Gastrocnemius medialis (tissue), 4 donors: ENCODE results near the gene PAK6. TPM values are rescaled to one million over a fixed set of nuclear protein-coding genes. Genes with fewer than 3 reads are reported as not detected.

ENCODE experiments used
- ATAC-seq, 2 donors: fragments of 150-250 bp; one replicate each; pipeline ENCODE4 v1.9.1; 2016
- DNase-seq, 2 donors: peaks; one replicate each; pipeline ENCODE4 v3.0.0-alpha.2; 2019
- H3K27ac ChIP-seq, 4 donors: fragments of 200-600 bp; sonication (generic); 1 replicate in 1 of 4; 2 replicates in 3 of 4; pipeline ENCODE4 v1.5.1; 2016 to 2018; ENCODE audit warnings: mild to moderate bottlenecking in 2 of 4, moderate library complexity in 1 of 4
- H3K27me3 ChIP-seq, 3 donors: fragments of 200-600 bp; sonication (generic) in 2 of 3; 1 replicate in 1 of 3; 2 replicates in 2 of 3; pipeline versions ENCODE4 v1.5.1 to v1.6.0; 2016 to 2019; ENCODE audit warnings: mild to moderate bottlenecking in 1 of 3, moderate library complexity in 1 of 3
- H3K36me3 ChIP-seq, 2 donors: fragments of 200-600 bp; sonication (generic) in 1 of 2; one replicate each; pipeline ENCODE4 v1.5.1; 2017 to 2018
- H3K4me1 ChIP-seq, 2 donors: fragments of 200-600 bp; sonication (generic) in 1 of 2; one replicate each; pipeline ENCODE4 v1.5.1; 2016 to 2017; ENCODE audit warnings: mild to moderate bottlenecking in 2 of 2
- H3K4me3 ChIP-seq, 4 donors: fragments of 200-600 bp; sonication (generic) in 3 of 4; 1 replicate in 1 of 4; 2 replicates in 3 of 4; pipeline ENCODE4 v1.5.1; 2016 to 2019; ENCODE audit warnings: mild to moderate bottlenecking in 2 of 4
- H3K9me3 ChIP-seq, 3 donors: fragments of 200-600 bp; sonication (generic) in 2 of 3; 1 replicate in 1 of 3; 2 replicates in 2 of 3; pipeline ENCODE4 v1.5.1; 2016 to 2019
- CTCF ChIP-seq, 5 experiments: fragments of 450-650 bp in 3 of 5; fragments of 200-600 bp in 2 of 5; sonication (generic) in 2 of 5; IDR thresholded peaks in 4 of 5; conservative IDR thresholded peaks in 1 of 5; 1 replicate in 4 of 5; 2 replicates in 1 of 5; pipeline ENCODE4 v1.5.1; 2016 to 2019; ENCODE audit warnings: antibody characterized with exemption in 5 of 5, mild to moderate bottlenecking in 3 of 5, moderate library complexity in 3 of 5
- POLR2A ChIP-seq, 2 donors: fragments of 450-650 bp; IDR thresholded peaks; one replicate each; pipeline ENCODE4 v1.6.1; 2017; ENCODE audit warnings: antibody characterized with exemption in 2 of 2, mild to moderate bottlenecking in 2 of 2, moderate library complexity in 2 of 2
- in situ Hi-C, 4 donors: fragments of 200-750 bp; cut with MboI; loops; one replicate each; pipeline versions ENCODE4 v1.15.0 to v1.8.0; 2017; ENCODE audit warnings: low sequenced_read_pairs in 4 of 4
- intact Hi-C: fragments of 100-400 bp; cut with DNase I; formaldehyde crosslinking; loops from one replicate; pipeline ENCODE4 v1.15.1; 2023; ENCODE audit warnings: low total_unique reads
- total RNA-seq, 4 donors: library from RNA; depleted of rRNA; stranded (reverse); fragments of >200 nt; gene quantifications; one replicate each; pipeline versions ENCODE4 v1.1.0 to v1.2.3, GENCODE V29; 2016

Gene PAK6
- total RNA-seq, 4 donors from 2014 or later = 1.4 to 2.2 (median 1.5) TPM; not detected in 1

- in situ Hi-C loops = no loop called here
Observed at GRCh38 chr15:40245666-40246450, 7.0 kb downstream of the PAK6 start.

GRCh38 chr15:40246496-40247280, 7.8 kb downstream of the PAK6 start:
- ATAC-seq = no peak

More at GRCh38 chr15:40245666-40246450, 7.0 kb downstream of the PAK6 start:
- no peak overlapping the region for H3K27ac ChIP-seq
- H3K4me1 ChIP-seq = no peaks in the 10 kb centered on the region
- intact Hi-C loops = no loop called here
- TF ChIP-seq POLR2A (IDR thresholded peaks at IDR 0.05) = no peak
- no peak for TF ChIP-seq CTCF (IDR thresholded peaks at IDR 0.05 in 4 of 5, conservative IDR thresholded peaks at IDR 0.05 in 1 of 5)
- H3K27me3 ChIP-seq = peaks cover 0 to 3% (median 0%) of the 10 kb centered on the region in 3 donors
- ATAC-seq (no peak), DNase-seq (no peak)
- H3K4me3 ChIP-seq = no peak overlapping the region
- no peaks in the 10 kb centered on the region for H3K36me3 ChIP-seq
- no peaks in the 10 kb centered on the region for H3K9me3 ChIP-seq

GRCh38 chr15:40247406-40247971, 8.6 kb downstream of the PAK6 start:
- DNase-seq (no peak), ATAC-seq (no peak)
- H3K27me3 ChIP-seq = no peaks in the 10 kb centered on the region
- no peaks in the 10 kb centered on the region for H3K4me1 ChIP-seq
- H3K9me3 ChIP-seq = no peaks in the 10 kb centered on the region
- TF ChIP-seq CTCF (IDR thresholded peaks at IDR 0.05 in 4 of 5, conservative IDR thresholded peaks at IDR 0.05 in 1 of 5) = no peak
- TF ChIP-seq POLR2A (IDR thresholded peaks at IDR 0.05) = no peak
- H3K4me3 ChIP-seq = no peak overlapping the region
- H3K36me3 ChIP-seq = no peaks in the 10 kb centered on the region
- in situ Hi-C loops (no loop called here), intact Hi-C loops (no loop called here)
- no peak overlapping the region for H3K27ac ChIP-seq

More at GRCh38 chr15:40246496-40247280, 7.8 kb downstream of the PAK6 start:
- H3K36me3 ChIP-seq = no peaks in the 10 kb centered on the region
- H3K27me3 ChIP-seq = no peaks in the 10 kb centered on the region
- no peak for TF ChIP-seq POLR2A (IDR thresholded peaks at IDR 0.05)
- TF ChIP-seq CTCF (IDR thresholded peaks at IDR 0.05 in 4 of 5, conservative IDR thresholded peaks at IDR 0.05 in 1 of 5) = no peak
- DNase-seq = no peak
- no peak overlapping the region for H3K27ac ChIP-seq
- H3K4me1 ChIP-seq = no peaks in the 10 kb centered on the region
- in situ Hi-C loops = no loop called here
- intact Hi-C loops = no loop called here
- H3K9me3 ChIP-seq = no peaks in the 10 kb centered on the region
- H3K4me3 ChIP-seq = no peak overlapping the region

GRCh38 chr15:40248006-40248783, 9.3 kb downstream of the PAK6 start:
- H3K27ac ChIP-seq = no peak overlapping the region
- no peaks in the 10 kb centered on the region for H3K9me3 ChIP-seq
- intact Hi-C loops = no loop called here
- H3K4me1 ChIP-seq = peaks cover 2 to 3% of the 10 kb centered on the region in 2 donors
- in situ Hi-C loops = no loop called here
- DNase-seq (no peak), ATAC-seq (no peak)
- H3K36me3 ChIP-seq = no peaks in the 10 kb centered on the region
- H3K4me3 ChIP-seq = no peak overlapping the region
- TF ChIP-seq POLR2A (IDR thresholded peaks at IDR 0.05) (no peak), CTCF (IDR thresholded peaks at IDR 0.05 in 4 of 5, conservative IDR thresholded peaks at IDR 0.05 in 1 of 5) (no peak)
- no peaks in the 10 kb centered on the region for H3K27me3 ChIP-seq
